SW480 (cell line): ENCODE measurements around the gene TRNP1.
A peak's percentile ranks its signal among the peaks of the same experiment; 100 is the strongest.
"Not testable (repeated sequence)": the region's sequence is repeated elsewhere in the genome, so short reads cannot be mapped to it uniquely, and the experiment has no call there.

Experiments used
- DNase-seq: peaks from one replicate; pipeline ENCODE4 v3.0.0-alpha.2; 2016; ENCODE audit warnings: low spot score

TRNP1 gene

GRCh38 chr1:26993237-26994019 lies at the start of gene TRNP1:
Gene TRNP1, plus strand, starts transcription at chr1:26993692. Its CDS starts 95 bp downstream, at chr1:26993787.
- DNase-seq, result peak; percentile 82

- DNase-seq, result no peak
Observed at GRCh38 chr1:26945138-26945537, 48.4 kb upstream of the TRNP1 start.

GRCh38 chr1:26945728-26946127 lies 47.8 kb upstream of the TRNP1 start:
- no peak for DNase-seq

GRCh38 chr1:26946270-26946669 lies 47.2 kb upstream of the TRNP1 start:
- no peak for DNase-seq

GRCh38 chr1:26948725-26949057 lies 44.8 kb upstream of the TRNP1 start:
- not testable (repeated sequence) for DNase-seq

- DNase-seq, result no peak
Observed at GRCh38 chr1:26949266-26949925, 44.1 kb upstream of the TRNP1 start.

- peak; percentile 28 for DNase-seq
Observed at GRCh38 chr1:26949926-26950319, 43.6 kb upstream of the TRNP1 start.

- no peak for DNase-seq
Observed at GRCh38 chr1:26950602-26951001, 42.9 kb upstream of the TRNP1 start.

GRCh38 chr1:26951216-26951615 lies 42.3 kb upstream of the TRNP1 start:
- no peak for DNase-seq

GRCh38 chr1:26951821-26952497 lies 41.5 kb upstream of the TRNP1 start:
- no peak for DNase-seq

GRCh38 chr1:26953374-26953773 lies 40.1 kb upstream of the TRNP1 start:
- no peak for DNase-seq

GRCh38 chr1:26956321-26956720 lies 37.2 kb upstream of the TRNP1 start:
- no peak for DNase-seq

- no peak for DNase-seq
Observed at GRCh38 chr1:26957306-26957705, 36.2 kb upstream of the TRNP1 start.

- DNase-seq, result no peak
Observed at GRCh38 chr1:26959270-26959669, 34.2 kb upstream of the TRNP1 start.

- peak; percentile 77 for DNase-seq
Observed at GRCh38 chr1:26959722-26960624, 33.5 kb upstream of the TRNP1 start, which contains the start of gene KDF1. Gene KDF1, minus strand, starts transcription at chr1:26960468. Its CDS starts 8,088 bp downstream, at chr1:26952380.

GRCh38 chr1:26960625-26960966 lies 32.9 kb upstream of the TRNP1 start:
- no peak for DNase-seq

GRCh38 chr1:26961826-26962225 lies 31.7 kb upstream of the TRNP1 start:
- DNase-seq, result peak; percentile 24

GRCh38 chr1:26965213-26965612 lies 28.3 kb upstream of the TRNP1 start:
- no peak for DNase-seq

- DNase-seq, result no peak
Observed at GRCh38 chr1:26965628-26966027, 27.9 kb upstream of the TRNP1 start.

GRCh38 chr1:26970810-26971209 lies 22.7 kb upstream of the TRNP1 start:
- DNase-seq, result no peak

GRCh38 chr1:26971590-26971989 lies 21.9 kb upstream of the TRNP1 start:
- no peak for DNase-seq

- DNase-seq, result no peak
Observed at GRCh38 chr1:26972390-26972789, 21.1 kb upstream of the TRNP1 start.
